GM18867 (cell line): ENCODE measurements around the gene SCAP.

ENCODE experiments used
- ATAC-seq: cut with Tn5 transposase; IDR thresholded peaks from one replicate; pipeline ENCODE4 v1.9.1; 2021; ENCODE audit warnings: mild to moderate bottlenecking, moderate library complexity; ENCODE audit not compliant: unreplicated experiment

SCAP gene

GRCh38 chr3:47367631-47368030, 108.1 kb downstream of the SCAP start:
- no peak for ATAC-seq

GRCh38 chr3:47366833-47367232, 108.9 kb downstream of the SCAP start:
- ATAC-seq = no peak

GRCh38 chr3:47365213-47366153, 110.3 kb downstream of the SCAP start:
- ATAC-seq = no peak
